GM23338 (cell line): ENCODE measurements around the gene CIB4. TPM values are rescaled to one million over a fixed set of nuclear protein-coding genes. Genes with fewer than 3 reads are reported as not detected.

Experiments
- ATAC-seq: fragments of 200-7000 bp; cut with Tn5 transposase; 3 replicates; pipeline ENCODE4 v1.9.1; 2020
- DNase-seq: peaks from one replicate; pipeline ENCODE4 v3.0.0-alpha.2; 2015; ENCODE audit warnings: low spot score
- H2AFZ ChIP-seq: fragments of 200-600 bp; sonication (generic); 2 replicates; pipeline ENCODE4 v1.8.0; 2016; ENCODE audit warnings: antibody characterized with exemption, mild to moderate bottlenecking, moderate library complexity
- H3F3A ChIP-seq: fragments of 200-600 bp; sonication (generic); replicated peaks from 2 replicates; pipeline ENCODE4 v1.8.0; 2017; ENCODE audit warnings: antibody characterized with exemption, mixed run types, low read depth
- H3K27ac ChIP-seq: fragments of 200-600 bp; sonication (generic); 2 replicates; pipeline ENCODE4 v1.6.1; 2016; ENCODE audit warnings: low read depth
- H3K27me3 ChIP-seq: fragments of 200-600 bp; sonication (generic); 2 replicates; pipeline ENCODE4 v1.8.0; 2016; ENCODE audit warnings: mild to moderate bottlenecking, mixed run types, moderate library complexity; ENCODE audit not compliant: insufficient read depth
- H3K36me3 ChIP-seq: fragments of 200-600 bp; sonication (generic); 2 replicates; pipeline ENCODE4 v1.8.0; 2016; ENCODE audit warnings: mild to moderate bottlenecking; ENCODE audit not compliant: insufficient read depth
- H3K4me1 ChIP-seq: fragments of 200-600 bp; sonication (generic); 2 replicates; pipeline ENCODE4 v1.8.0; 2016; ENCODE audit warnings: mild to moderate bottlenecking, moderate library complexity; ENCODE audit not compliant: insufficient read depth
- H3K4me2 ChIP-seq: fragments of 200-600 bp; sonication (generic); 2 replicates; pipeline ENCODE4 v1.7.1; 2017; ENCODE audit warnings: mixed run types
- H3K4me3 ChIP-seq: fragments of 200-600 bp; sonication (generic); 2 replicates; pipeline ENCODE4 v1.6.1; 2016; ENCODE audit warnings: mixed run types
- H3K79me2 ChIP-seq: fragments of 200-600 bp; sonication (generic); replicated peaks from 2 replicates; pipeline ENCODE4 v1.8.0; 2017; ENCODE audit warnings: mild to moderate bottlenecking; ENCODE audit not compliant: insufficient read depth
- H3K9me2 ChIP-seq: fragments of 200-600 bp; sonication (generic); 2 replicates; pipeline ENCODE4 v1.8.0; 2017; ENCODE audit not compliant: insufficient read depth
- H4K20me1 ChIP-seq: fragments of 200-600 bp; sonication (generic); replicated peaks from 2 replicates; pipeline ENCODE4 v1.8.0; 2017; ENCODE audit warnings: mild to moderate bottlenecking; ENCODE audit not compliant: insufficient read depth
- H3K27ac Mint-ChIP-seq: 2 replicates; pipeline ENCODE4 v1.8.0; 2020; ENCODE audit warnings: inconsistent platforms, mild to moderate bottlenecking, moderate library complexity, mixed read lengths
- H3K27me3 Mint-ChIP-seq: 3 replicates; pipeline ENCODE4 v1.8.0; 2022; ENCODE audit warnings: low read depth, mild to moderate bottlenecking, moderate library complexity, mixed read lengths, inconsistent platforms; ENCODE audit not compliant: insufficient read depth, poor library complexity
- H3K36me3 Mint-ChIP-seq: 3 replicates; pipeline ENCODE4 v1.8.0; 2021; ENCODE audit warnings: low read depth, mild to moderate bottlenecking, inconsistent platforms, moderate library complexity, mixed read lengths
- H3K4me1 Mint-ChIP-seq: 3 replicates; pipeline ENCODE4 v1.8.0; 2020; ENCODE audit warnings: mild to moderate bottlenecking, inconsistent platforms, mixed read lengths
- H3K4me3 Mint-ChIP-seq: 3 replicates; pipeline ENCODE4 v1.8.0; 2021; ENCODE audit warnings: moderate library complexity, mild to moderate bottlenecking, inconsistent platforms, mixed read lengths
- H3K9me3 Mint-ChIP-seq: 3 replicates; pipeline ENCODE4 v1.8.0; 2020; ENCODE audit warnings: moderate library complexity, mild to moderate bottlenecking, inconsistent platforms, mixed read lengths
- CREB1 ChIP-seq: fragments of 250-450 bp; sonication (Bioruptor Pico); IDR thresholded peaks from 2 replicates; pipeline ENCODE4 v1.5.0; 2020; ENCODE audit warnings: low read depth, mild to moderate bottlenecking, moderate library complexity
- EZH2 ChIP-seq: fragments of 200-600 bp; sonication (generic); IDR thresholded peaks from one replicate; pipeline ENCODE4 v1.8.0; 2017; ENCODE audit warnings: antibody characterized with exemption, mild to moderate bottlenecking, low read depth; ENCODE audit not compliant: unreplicated experiment
- EZH2phosphoT487 ChIP-seq: fragments of 200-600 bp; sonication (generic); IDR thresholded peaks from one replicate; pipeline ENCODE4 v1.8.1; 2018; ENCODE audit warnings: antibody characterized with exemption; ENCODE audit not compliant: unreplicated experiment
- JUNB ChIP-seq: IDR thresholded peaks from one replicate; pipeline ENCODE4 v1.6.1; 2016; ENCODE audit warnings: antibody characterized with exemption; ENCODE audit not compliant: unreplicated experiment
- NANOG ChIP-seq: IDR thresholded peaks from 2 replicates; pipeline ENCODE4 v1.6.1; 2016; ENCODE audit warnings: antibody characterized with exemption, borderline replicate concordance
- ZNF114 ChIP-seq: fragments of 250-450 bp; sonication (Bioruptor Pico); IDR thresholded peaks from 2 replicates; pipeline ENCODE4 v1.5.0; 2020; ENCODE audit warnings: mild to moderate bottlenecking, moderate library complexity
- ZNF331 ChIP-seq: fragments of 250-450 bp; sonication (Bioruptor Pico); IDR thresholded peaks from 2 replicates; pipeline ENCODE4 v1.5.0; 2020; ENCODE audit warnings: low read depth, mild to moderate bottlenecking, moderate library complexity
- polyA plus RNA-seq: library from polyadenylated mRNA; unstranded; fragments of >200 nt; fragmentation: Nextera tagmentation; extraction: Ambion mirVana; gene quantifications from 2 replicates; pipeline ENCODE4 v1.2.1, GENCODE V29; 2016
- total RNA-seq: library from RNA; depleted of rRNA; stranded (reverse); fragments of >200 nt; shearing (Covaris generic); gene quantifications from 2 replicates; pipeline ENCODE4 v1.2.3, GENCODE V29; 2014
- TF ChIP-seq, protein P1 (sequence below): IDR thresholded peaks from 2 replicates; pipeline ENCODE4 v1.6.1; 2016; ENCODE audit warnings: antibody characterized with exemption
- TF ChIP-seq, protein P2 (sequence below): fragments of 250-450 bp; sonication (Bioruptor Pico); IDR thresholded peaks from 2 replicates; pipeline ENCODE4 v1.5.0; 2020; ENCODE audit warnings: mild to moderate bottlenecking, moderate library complexity
- TF ChIP-seq, protein P3 (sequence below), 2 experiments: fragments of 200-600 bp in 1 of 2; sonication (generic) in 1 of 2; conservative IDR thresholded peaks; 2 replicates each; pipeline versions ENCODE4 v1.5.1 to v1.6.1; 2016 to 2017; ENCODE audit warnings: antibody characterized with exemption in 2 of 2, low read depth in 2 of 2, mild to moderate bottlenecking in 2 of 2, moderate library complexity in 1 of 2

The CIB4 gene
- total and polyA plus RNA-seq, 2 experiments from 2014 or later, result not detected

DNA sequence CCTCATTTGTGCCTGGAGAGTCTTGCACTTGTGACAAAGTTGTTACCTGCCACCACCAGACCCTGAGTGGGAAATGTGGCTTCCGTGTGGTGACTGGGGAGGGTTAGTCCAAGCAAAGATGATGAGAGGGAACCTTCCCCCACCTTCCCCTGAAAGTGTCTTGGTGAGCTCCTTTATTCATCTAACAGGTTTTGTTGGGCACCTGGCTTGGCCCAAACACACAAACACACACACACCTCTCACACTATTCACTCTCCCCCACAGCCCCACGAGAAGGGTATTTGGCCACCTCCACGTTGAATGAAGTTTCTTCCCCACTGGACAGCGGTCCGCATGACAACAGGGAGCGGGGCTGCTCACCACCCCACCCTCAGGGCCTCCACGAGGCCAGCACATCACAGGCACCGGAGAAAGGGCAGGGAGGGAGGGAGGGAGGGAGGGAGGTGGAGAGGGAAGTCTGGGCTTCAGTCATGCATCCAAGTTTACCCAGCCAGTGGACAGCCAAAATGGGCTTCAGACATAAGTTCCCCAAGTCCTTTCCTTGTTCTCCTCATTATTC lies 1.4 kb downstream of the CIB4 start (continued):
- TF ChIP-seq EZH2 (no peak), ZNF114 (no peak), NANOG (no peak), CREB1 (CRISPR knock-in tag) (no peak), JUNB (no peak)
- TF ChIP-seq, protein P1, sequence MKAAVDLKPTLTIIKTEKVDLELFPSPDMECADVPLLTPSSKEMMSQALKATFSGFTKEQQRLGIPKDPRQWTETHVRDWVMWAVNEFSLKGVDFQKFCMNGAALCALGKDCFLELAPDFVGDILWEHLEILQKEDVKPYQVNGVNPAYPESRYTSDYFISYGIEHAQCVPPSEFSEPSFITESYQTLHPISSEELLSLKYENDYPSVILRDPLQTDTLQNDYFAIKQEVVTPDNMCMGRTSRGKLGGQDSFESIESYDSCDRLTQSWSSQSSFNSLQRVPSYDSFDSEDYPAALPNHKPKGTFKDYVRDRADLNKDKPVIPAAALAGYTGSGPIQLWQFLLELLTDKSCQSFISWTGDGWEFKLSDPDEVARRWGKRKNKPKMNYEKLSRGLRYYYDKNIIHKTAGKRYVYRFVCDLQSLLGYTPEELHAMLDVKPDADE, result no peak
- TF ChIP-seq, protein P2, sequence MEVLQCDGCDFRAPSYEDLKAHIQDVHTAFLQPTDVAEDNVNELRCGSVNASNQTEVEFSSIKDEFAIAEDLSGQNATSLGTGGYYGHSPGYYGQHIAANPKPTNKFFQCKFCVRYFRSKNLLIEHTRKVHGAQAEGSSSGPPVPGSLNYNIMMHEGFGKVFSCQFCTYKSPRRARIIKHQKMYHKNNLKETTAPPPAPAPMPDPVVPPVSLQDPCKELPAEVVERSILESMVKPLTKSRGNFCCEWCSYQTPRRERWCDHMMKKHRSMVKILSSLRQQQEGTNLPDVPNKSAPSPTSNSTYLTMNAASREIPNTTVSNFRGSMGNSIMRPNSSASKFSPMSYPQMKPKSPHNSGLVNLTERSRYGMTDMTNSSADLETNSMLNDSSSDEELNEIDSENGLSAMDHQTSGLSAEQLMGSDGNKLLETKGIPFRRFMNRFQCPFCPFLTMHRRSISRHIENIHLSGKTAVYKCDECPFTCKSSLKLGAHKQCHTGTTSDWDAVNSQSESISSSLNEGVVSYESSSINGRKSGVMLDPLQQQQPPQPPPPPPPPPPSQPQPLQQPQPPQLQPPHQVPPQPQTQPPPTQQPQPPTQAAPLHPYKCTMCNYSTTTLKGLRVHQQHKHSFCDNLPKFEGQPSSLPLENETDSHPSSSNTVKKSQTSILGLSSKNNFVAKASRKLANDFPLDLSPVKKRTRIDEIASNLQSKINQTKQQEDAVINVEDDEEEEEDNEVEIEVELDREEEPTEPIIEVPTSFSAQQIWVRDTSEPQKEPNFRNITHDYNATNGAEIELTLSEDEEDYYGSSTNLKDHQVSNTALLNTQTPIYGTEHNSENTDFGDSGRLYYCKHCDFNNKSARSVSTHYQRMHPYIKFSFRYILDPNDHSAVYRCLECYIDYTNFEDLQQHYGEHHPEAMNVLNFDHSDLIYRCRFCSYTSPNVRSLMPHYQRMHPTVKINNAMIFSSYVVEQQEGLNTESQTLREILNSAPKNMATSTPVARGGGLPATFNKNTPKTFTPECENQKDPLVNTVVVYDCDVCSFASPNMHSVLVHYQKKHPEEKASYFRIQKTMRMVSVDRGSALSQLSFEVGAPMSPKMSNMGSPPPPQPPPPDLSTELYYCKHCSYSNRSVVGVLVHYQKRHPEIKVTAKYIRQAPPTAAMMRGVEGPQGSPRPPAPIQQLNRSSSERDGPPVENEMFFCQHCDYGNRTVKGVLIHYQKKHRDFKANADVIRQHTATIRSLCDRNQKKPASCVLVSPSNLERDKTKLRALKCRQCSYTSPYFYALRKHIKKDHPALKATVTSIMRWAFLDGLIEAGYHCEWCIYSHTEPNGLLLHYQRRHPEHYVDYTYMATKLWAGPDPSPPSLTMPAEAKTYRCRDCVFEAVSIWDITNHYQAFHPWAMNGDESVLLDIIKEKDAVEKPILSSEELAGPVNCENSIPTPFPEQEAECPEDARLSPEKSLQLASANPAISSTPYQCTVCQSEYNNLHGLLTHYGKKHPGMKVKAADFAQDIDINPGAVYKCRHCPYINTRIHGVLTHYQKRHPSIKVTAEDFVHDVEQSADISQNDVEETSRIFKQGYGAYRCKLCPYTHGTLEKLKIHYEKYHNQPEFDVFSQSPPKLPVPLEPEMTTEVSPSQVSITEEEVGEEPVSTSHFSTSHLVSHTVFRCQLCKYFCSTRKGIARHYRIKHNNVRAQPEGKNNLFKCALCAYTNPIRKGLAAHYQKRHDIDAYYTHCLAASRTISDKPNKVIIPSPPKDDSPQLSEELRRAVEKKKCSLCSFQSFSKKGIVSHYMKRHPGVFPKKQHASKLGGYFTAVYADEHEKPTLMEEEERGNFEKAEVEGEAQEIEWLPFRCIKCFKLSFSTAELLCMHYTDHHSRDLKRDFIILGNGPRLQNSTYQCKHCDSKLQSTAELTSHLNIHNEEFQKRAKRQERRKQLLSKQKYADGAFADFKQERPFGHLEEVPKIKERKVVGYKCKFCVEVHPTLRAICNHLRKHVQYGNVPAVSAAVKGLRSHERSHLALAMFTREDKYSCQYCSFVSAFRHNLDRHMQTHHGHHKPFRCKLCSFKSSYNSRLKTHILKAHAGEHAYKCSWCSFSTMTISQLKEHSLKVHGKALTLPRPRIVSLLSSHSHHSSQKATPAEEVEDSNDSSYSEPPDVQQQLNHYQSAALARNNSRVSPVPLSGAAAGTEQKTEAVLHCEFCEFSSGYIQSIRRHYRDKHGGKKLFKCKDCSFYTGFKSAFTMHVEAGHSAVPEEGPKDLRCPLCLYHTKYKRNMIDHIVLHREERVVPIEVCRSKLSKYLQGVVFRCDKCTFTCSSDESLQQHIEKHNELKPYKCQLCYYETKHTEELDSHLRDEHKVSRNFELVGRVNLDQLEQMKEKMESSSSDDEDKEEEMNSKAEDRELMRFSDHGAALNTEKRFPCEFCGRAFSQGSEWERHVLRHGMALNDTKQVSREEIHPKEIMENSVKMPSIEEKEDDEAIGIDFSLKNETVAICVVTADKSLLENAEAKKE, result no peak

DNA sequence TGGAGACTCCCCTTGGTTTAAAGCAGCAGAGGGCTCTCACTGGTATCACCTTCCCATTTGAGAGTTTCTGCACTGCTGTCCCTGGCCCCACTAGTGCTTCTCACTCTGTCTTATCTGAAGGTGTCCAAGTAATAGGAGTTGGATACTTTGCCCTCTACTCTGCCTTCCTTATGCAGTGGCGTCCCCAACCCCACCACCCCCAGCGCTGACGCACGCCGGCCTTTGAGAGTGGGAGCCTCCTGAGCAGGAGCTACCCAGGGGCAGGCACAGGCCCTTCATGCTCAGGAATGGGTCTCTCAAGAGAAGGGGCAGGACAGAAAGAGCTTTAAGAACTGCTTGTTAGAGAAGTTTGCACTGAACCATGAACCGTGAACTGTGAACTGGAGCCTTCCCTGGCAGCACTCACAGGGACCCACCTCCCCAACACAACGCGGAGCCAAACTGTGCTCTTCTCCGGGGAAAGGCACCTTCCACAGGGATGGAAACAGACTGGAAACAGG lies 3.3 kb downstream of the CIB4 start:
- Mint-ChIP-seq H3K36me3 (no peaks in the 10 kb centered on the region), H3K9me3 (no peaks in the 10 kb centered on the region), H3K4me1 (peaks cover 19% of the 10 kb centered on the region), H3K27ac (no peak overlapping the region), H3K4me3 (no peak overlapping the region), H3K27me3 (peaks cover 6% of the 10 kb centered on the region)
- H2AFZ ChIP-seq, result no peak overlapping the region
- H3K27me3 ChIP-seq, result no peaks in the 10 kb centered on the region
- H3F3A ChIP-seq, result no peaks in the 10 kb centered on the region
- no peak overlapping the region for H3K4me2 ChIP-seq
- H3K36me3 ChIP-seq, result no peaks in the 10 kb centered on the region
- DNase-seq, result no peak
- peaks cover 7% of the 10 kb centered on the region; the same call in 1 of the 2 replicates for H3K4me1 ChIP-seq
- no peaks in the 10 kb centered on the region for H3K9me2 ChIP-seq
- TF ChIP-seq, protein P1, result no peak
- TF ChIP-seq JUNB (no peak), CREB1 (CRISPR knock-in tag) (no peak), EZH2phosphoT487 (no peak), ZNF331 (no peak), EZH2 (no peak)
- TF ChIP-seq, protein P3, sequence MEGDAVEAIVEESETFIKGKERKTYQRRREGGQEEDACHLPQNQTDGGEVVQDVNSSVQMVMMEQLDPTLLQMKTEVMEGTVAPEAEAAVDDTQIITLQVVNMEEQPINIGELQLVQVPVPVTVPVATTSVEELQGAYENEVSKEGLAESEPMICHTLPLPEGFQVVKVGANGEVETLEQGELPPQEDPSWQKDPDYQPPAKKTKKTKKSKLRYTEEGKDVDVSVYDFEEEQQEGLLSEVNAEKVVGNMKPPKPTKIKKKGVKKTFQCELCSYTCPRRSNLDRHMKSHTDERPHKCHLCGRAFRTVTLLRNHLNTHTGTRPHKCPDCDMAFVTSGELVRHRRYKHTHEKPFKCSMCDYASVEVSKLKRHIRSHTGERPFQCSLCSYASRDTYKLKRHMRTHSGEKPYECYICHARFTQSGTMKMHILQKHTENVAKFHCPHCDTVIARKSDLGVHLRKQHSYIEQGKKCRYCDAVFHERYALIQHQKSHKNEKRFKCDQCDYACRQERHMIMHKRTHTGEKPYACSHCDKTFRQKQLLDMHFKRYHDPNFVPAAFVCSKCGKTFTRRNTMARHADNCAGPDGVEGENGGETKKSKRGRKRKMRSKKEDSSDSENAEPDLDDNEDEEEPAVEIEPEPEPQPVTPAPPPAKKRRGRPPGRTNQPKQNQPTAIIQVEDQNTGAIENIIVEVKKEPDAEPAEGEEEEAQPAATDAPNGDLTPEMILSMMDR (conservative IDR thresholded peaks at IDR 0.05; ENCODE audit: low read depth in 2 of 2), result no peak
- H3K27ac ChIP-seq, result no peak overlapping the region
- H3K79me2 ChIP-seq, result no peaks in the 10 kb centered on the region
- H3K4me3 ChIP-seq, result no peak overlapping the region
- no peaks in the 10 kb centered on the region for H4K20me1 ChIP-seq
- ATAC-seq, result no peak
